CD4-positive, alpha-beta T cell treated with Interleukin-15 for 1 hour (primary cell): ENCODE results near the gene SEC11A.
"Not testable (repeated sequence)": the region's sequence is repeated elsewhere in the genome, so short reads cannot be mapped to it uniquely, and the experiment has no call there.

Source experiments
- DNase-seq: peaks from one replicate; pipeline ENCODE4 v3.0.0-alpha.2; 2020

The SEC11A gene

DNA sequence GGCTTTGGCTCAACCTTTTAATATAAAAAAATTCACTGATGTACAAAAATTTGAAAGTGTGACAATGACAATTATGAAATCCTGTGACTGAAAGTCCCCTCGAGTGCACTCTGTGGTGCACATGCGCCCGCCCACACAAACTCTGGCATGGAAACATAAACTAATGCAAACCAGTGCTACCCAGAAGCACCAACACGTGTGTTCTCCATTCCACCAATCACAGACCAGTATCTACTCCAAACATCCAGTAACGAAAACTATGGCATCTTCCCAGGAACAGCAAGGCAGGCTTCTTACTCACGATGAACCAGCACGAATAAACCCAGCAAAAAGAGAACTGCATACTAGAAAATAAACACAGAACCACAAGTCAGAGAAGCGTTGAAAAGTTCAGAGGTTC is 46.2 kb downstream of the SEC11A start:
- DNase-seq = no peak

DNA sequence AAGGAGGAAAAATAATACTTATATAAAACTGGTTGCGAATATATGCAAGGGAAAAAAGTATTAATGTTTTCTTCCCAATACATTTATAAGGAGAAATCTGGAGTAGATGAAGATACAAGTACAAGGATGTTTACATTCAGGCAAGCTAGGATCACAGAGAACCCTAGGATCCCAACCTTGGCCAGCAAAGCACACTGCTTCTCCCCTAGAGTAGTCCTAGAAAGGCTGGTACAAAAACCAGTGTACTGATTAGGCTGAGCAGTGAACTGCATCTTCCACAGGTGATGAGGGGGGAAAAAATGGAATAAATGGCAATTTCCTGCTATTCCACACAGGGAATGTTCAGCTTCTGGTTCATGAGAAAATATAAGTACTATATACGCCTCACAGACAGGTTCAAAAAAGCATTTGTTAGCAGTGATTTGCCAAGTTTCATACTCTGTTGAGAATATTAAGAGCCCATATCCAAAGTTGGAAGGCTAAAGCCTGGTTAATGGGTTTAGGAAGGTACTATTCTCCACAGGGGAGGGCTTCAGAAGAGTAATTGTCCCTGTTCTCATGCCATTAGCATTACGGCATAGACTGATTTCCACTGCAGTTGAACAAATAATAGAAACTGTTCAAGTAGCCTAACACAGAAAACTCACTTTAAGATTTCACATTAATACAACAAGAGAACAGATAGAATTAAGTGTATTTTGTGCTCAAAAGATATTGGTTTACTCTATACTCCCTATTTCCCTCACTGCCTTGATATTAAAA is 47.5 kb downstream of the SEC11A start:
- DNase-seq = no peak

DNA sequence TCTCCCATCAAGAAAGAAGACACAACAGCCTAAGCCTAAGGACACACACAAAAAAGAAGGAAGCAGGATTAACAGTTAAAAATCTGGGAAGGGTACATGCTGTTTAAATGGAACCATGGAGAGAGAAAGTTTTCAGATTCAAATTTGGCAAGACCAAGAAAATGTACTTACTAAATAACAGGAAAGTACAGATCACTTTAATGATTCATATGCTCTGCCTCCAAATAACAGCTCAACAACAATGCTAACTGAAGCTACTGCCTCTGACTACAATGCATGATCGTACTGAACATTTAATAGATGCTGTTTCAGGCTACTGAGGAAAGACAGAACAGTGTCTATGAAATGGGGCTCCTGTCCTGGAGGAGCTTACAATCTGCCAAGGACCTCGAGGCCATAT is 49.6 kb downstream of the SEC11A start:
- no peak for DNase-seq

DNA sequence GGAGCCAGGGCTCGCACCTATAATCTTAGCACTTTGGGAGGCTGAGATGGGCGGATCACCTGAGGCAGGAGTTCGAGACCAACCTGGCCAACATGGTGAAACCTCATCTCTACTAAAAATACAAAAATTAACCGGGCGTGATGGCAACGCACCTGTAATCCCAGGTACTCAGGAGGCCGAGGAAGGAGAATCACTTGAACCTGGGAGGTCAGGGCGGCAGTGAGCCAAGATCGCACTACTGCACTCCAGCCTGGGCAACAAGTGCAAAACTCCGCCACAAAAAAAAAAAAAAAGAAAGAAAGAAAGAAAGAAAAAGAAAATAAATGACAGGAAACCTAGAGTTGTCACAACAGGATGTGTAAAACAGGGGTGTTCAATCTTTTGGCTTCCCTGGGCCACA is 54.9 kb downstream of the SEC11A start:
- no peak for DNase-seq

DNA sequence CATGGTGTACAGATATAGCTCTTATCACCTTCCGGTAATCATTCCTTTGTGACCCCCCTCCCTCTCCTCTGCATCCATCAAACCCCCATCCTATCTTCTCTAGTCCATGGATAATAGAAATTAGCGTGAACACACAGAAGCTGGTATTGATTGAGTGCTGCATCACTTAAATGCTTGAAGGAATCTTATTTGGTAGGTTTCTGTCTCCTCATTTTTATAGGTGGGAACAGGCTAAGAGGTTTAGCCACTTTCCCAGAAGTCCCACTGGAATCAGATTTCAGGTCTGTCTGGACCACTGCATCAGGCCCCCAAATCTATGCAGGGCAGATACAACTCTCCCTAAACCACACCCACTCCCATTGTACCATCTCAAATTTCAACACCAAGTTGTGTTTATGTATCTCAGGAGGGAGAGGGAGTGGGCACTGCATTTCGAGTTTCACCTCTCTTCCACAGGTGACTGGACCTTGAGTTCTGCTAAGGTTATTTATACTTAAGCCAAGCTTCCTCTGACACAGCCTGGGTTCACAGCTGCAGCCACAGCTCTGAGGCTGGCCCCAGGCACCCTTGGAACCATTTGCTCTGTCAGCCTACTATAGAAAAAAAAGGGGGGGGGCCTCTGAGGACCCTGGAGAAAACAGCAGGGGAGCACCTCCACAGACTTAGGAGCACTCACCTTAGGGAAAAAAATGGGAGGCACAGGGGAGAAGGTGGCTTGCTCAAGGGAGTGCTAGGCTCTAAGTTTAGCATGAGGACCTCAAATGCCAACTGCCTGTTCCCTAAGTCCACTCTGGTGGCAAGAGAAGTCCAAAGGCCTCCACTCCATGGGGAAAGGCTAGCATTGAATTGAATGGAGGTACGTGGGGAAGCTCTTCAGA is 55.8 kb downstream of the SEC11A start:
- DNase-seq = no peak

DNA sequence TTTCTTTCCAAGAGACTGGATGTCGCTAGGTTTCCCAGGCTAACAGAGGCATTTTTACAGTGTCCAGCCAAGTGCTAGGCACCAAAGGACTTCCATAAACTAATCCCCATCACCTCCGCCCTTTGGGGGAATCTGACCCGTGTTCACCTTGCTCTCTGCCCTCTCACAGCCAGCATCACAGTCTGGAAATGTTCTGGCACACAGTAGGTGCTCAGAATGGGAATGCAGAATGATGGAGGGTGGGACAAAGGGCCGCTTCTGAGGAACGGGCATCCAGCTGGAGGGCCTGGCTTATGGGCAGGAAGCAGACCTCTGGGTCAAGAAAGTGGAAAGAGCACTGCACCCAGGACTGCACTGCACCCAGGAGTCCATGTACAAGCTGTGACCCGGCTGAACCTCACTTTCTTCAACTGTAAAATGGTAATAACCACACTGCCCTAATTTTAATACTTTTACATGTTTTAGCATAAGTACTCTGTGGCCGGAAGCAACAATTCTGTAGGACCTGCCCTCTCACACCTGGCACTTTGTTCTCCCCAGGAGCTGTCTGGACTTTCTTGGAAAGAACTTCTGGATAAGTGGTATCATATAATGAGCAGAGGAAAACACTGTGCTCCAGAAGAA is 57.0 kb downstream of the SEC11A start:
- DNase-seq = no peak

DNA sequence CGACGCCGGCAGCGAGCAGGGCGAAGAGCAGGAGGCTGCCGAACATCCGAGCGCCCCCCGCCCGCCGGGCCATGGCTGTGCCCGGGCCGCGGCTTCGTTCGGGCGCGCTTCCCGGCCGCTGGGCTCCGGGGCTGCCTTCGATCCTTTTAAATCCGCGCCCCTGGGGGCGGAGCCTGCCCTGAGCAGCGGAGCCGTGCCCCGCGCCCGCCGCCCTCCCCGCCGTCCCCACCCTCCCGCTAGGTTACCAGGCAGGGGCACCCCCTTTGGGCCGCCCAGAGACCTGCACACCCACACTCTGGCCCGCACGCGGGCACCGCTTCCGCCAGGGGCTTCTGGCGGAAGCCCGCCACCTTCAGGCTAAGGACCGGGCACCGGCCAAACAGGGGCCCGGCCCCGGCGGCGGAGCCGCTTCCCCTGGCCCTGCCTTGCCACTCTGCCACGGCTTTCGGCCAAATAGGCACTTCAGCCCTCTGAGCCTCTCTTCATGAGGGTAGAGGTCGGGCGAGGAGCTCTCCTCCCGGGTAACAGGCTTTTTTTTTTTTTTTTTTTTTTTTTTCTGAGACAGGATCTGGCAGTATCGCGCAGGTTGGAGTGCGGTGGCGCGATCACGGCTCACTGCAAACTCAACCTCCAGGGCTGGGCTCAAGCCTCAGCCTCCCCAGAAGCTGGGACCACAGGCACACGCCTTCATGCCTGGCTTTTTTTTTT is 57.7 kb downstream of the SEC11A start, which contains the start of gene NMB:
Gene NMB, minus strand, starts transcription at position 120 of the 708 bp plus-strand sequence. Its CDS starts 47 bp downstream, at position 73.
- peak; percentile 89 for DNase-seq

DNA sequence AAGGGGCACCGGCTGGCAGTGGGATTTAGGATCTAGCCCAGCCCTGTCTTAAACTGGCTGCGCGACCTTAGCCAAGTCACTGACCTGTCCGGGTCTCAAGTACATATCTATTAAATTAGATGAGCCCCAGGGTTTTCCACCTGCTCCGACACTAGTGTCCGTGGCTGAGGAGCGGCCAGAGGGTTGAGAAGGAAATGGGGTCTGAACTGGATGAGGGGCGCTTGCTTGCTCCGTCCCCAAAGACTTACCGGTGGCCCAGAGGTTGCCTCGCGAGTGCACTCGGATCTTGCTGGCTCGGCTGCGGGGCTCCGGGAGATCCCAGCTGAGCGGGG is 58.2 kb downstream of the SEC11A start:
- DNase-seq = no peak

DNA sequence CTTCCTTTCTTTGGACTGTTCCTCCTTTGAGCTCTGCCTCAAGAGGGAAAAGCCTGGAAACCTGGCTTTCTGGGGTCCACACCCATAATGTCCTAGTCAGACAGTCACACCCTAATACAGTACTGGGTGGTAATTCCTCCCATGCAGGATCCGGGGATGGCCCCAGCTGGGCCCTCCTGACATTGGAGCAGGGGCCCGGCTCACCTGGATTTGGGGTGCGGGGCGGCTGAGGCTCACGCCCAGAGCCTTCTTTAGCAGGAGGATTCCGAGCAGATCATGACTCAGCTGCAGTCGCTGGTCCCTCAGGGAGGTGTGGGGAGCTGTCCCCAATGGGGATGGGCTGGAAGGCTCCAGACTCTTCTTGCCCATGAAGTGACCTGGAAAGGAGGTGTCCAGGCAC is 59.0 kb downstream of the SEC11A start:
- DNase-seq = no peak

DNA sequence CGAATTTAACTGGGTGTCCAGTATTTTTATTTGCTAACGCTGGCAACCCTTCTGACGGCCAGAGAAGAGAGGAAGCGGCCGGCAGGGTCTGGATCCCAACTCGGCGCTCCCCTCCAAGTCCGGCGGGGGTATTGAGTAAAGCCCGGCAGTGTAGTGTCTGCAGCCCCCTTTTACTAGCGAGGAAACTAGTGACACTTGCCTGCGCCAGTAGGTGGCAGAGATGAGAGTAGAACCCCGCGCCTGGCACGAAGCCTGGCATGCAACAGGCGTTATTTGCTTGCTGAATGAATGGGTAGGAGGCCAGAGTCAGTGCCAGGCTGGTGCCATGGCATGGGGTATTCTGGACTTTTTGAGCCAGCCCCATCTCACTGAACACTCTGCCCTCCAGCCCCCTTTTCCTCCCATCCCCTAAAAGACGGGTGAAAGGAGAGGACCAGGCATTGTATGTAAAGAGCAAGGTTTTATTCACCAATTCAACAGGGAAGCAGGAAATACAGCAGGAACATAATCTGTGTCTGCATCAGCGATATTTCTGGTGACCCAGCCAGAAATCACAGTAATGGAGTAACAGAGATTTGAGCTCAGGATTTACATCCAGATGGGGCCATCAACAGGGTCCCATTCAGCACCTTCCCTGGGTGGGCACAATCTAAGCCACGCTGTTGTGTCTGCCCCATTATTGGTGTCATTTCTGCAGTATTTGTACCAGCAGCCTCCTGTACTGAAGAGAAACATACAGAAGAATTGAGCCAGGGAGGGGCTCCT is 61.1 kb downstream of the SEC11A start:
- peak; percentile 80 for DNase-seq

DNA sequence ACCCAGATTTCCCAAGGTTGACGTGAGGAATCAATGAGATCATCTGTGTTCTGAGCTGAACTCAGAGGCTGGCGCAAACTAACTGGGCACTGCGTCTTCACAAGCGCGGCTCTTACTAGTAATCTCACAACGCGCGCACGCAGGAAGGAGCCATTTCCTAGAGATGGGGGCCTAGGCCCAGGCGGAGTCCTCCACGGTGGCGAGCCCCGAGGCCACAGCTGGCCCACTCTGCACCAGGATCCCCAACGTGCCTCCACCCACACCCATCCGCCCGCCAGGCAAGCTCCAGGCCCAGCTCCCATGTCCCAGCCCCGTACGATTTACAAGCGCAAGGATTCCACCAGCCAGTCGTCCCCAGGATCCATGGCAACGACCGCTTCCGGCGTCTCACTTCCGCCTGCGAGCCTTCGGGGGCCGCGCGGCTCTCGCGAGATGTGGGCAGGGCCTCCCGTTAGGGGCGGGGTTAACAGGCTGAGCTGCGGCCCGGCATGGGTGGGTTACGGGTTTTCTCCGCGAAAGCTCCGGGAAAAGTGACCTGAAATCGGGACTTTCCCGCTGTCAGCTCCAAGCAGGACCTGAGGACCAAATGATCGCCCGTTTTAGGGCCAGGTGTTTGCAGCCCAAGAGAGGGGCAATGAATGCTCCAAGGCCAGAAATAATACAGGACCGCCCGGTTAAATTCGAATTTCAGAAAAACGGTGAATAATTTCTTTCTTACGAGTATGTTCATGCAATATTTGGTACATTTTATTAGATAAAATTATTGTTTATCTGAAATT is 61.8 kb downstream of the SEC11A start, which contains the start of gene WDR73:
Gene WDR73, minus strand, starts transcription at position 374 of the 779 bp plus-strand sequence. Its CDS starts 9 bp downstream, at position 365.
- peak; percentile 93 for DNase-seq

DNA sequence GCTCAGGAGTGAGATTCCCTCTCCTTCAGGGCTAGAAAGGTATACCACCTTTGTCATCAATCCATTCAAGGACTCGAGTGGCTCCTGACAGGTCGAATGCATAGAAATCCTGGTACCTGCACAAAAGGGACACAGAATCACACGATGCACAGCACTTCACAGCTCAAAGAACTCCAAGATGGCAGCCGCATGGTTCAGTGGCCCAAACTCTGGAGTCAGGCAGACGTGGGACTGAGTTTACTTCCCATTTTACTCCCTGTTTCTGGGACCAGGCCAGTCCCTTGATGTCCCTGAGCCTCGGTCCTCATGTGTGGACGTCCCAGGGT is 62.4 kb downstream of the SEC11A start:
- DNase-seq = no peak

DNA sequence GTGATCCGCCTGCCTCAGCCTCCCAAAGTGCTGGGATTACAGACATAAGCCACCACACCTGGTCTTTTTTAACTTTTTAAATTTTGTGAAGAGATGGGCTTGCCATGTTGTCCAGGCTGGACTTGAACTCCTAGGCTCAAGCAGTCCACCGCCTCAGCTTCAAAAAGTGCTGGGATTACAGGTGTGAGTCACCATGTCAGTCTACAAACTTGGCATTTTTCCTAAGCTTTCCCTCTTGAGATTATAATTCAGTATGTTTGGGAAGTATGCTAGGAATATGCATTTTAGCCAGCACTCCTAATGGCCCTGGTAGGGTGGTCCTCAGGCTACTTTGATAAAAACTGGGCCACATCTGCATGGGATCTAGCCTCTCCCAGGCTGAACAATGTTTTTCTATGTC is 66.2 kb downstream of the SEC11A start:
- no peak for DNase-seq

DNA sequence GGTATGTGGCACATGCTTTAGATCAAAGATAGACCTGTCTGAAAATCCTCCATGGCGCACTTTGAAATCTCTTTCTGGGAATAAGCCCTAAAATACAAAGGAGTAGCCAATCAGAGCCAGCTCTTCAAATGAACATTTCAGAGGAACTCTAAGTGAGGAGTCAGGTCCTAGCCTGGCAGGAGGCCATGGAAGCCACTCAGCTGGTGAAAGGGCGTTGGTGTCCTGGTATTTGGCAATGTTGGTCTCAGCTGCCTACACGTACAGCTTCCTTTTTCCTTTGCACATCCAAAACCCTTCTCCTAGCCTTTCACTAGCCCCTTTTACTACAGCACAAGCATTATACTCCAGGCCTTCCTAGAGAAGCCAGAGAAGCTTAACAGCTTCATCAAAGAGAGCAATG is 67.4 kb downstream of the SEC11A start:
- DNase-seq = no peak

DNA sequence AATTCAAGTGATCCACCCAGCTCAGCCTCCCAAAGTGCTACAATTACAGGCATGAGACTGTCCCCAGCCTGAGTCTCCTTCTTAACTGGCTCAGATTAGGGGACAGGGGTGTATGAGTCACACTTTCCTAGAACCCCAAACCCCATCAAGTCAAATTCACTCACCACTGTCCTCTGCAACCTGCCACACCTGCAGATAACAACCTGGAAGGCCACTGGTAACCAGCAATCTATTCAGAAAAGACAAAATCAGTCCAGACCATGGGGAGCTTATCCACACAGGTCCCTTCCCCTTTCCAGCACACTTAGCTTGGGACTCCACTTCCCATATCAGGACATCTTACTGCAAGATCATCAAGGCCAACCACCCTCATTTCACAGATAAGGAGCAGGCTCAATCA is 68.2 kb downstream of the SEC11A start:
- DNase-seq = no peak

DNA sequence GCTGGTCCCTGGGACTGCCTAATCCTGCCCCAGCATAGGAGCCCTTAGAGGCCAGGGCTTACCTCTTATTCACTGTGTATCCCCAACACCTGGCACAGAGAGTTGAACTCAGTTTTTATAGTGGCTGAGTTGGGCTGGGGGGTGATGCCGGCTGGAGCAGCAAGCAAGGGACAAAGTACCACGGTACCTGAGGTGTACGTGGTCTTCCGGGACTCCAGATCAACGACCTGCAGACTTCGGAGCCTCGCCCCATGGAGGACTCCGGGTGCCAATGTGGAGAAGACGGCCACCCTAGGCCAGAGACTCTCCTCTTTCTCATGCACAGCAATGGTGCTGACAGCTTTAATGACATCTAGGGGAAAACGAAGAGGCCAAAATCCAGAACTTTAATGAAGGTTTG is 69.9 kb downstream of the SEC11A start:
- DNase-seq = no peak

DNA sequence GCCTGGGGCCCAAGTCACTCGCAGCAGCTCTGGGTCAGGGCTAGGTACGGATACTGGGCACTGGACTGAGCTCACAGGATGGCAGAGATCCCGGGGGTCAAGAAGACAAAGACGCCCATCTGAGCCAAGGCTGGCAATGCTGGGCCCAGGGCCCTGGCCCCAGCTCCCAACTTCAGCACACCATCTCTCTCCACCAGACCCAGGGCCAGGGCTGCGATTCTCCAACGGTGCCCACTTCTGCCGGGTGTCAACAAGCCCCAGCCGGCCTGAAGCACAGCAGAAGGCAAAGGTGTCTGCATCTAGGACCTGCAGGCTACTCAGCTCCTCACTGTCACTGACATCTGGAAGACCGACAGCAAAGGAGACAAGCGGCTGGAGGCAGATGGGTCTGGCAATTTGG is 70.4 kb downstream of the SEC11A start:
- DNase-seq = no peak

DNA sequence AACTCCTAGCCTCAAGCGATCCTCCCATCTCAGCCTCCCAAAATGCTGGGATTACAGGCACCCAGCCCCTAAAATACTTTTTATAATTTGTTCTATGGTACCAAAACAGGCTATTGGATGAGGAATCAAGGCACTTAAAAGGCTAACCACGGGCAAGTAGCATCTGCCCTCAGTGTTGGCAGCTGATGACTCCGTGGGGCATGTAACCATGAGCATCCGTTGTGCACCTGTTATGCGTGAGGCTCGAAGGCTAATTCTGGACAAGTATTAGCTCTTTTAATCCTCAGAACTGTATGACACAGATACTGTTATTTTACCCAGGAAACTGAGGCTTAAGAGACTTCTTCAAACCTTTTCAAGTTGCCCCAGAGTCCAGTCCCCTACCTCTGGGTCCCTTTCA is 72.1 kb downstream of the SEC11A start:
- DNase-seq = no peak

DNA sequence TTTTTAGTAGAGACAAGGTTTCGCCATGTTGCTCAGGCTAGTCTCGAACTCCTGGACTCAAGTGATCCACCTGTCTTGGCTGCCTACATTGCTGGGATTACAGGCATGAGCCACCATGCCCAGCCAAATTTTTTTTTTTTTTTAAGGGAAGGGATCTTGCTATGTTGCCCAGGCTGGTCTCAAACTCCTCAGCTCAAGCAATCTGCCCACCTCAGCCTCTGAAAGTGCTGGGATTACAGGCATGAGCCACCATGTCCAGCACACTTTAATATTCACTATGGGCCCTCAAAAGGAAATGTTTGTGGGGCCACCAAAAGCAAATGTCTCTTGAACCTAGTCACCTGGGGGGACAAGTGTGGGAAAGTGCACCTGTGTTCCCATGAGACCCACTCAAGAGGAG is 73.3 kb downstream of the SEC11A start:
- DNase-seq = not testable (repeated sequence)

DNA sequence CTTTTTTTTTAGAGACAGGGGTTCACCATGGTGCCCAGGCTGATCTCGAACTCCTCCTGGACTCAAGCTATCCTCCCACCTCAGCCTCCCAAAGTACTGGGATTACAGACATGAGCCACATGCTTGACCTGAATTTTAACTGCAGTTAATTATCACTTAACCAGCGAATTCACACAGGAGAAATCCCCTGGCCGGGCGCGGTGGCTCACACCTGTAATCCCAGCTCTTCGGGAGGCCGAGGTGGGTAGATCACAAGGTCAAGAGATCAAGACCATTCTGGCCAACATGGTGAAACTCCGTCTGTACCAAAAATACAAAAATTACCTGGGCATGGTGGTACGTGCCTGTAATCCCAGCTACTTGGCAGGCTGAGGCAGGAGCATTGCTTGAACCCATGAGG is 74.1 kb downstream of the SEC11A start:
- not testable (repeated sequence) for DNase-seq

DNA sequence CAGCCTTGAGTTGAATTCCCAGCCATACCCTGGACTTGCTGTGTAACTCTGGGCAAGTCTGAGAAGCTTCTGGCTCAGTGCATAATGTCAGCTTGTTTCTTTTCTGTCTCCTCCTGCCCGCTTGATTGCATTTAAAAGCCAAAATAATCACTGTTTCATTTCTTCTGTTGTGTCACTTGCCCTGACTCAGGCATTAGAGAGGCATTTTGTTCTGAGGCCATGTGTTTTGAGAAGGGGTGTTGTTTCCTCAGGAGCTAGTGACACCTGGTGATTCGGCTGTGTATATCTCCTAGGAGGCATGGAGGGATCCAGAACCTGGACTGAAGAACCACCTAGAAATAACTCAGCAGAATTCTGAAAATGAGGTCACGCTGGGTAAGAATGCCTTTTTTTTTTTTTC is 77.8 kb downstream of the SEC11A start:
- no peak for DNase-seq
